Tibial artery (tissue), 4 donors: ENCODE data around the gene RPS5.

Source experiments
- DNase-seq, 2 donors: peaks; one replicate each; pipeline ENCODE4 v3.0.0-alpha.2; 2019
- H3K27ac ChIP-seq, 2 donors: fragments of 200-600 bp; sonication (generic) in 1 of 2; 1 replicate in 1 of 2; 2 replicates in 1 of 2; pipeline ENCODE4 v1.5.1; 2018 to 2019; ENCODE audit warnings: mild to moderate bottlenecking in 1 of 2
- H3K27me3 ChIP-seq, 2 donors: fragments of 200-600 bp; sonication (generic) in 1 of 2; one replicate each; pipeline versions ENCODE4 v1.5.1 to v1.6.0; 2016 to 2019
- H3K36me3 ChIP-seq, 3 donors: fragments of 200-600 bp; sonication (generic) in 2 of 3; one replicate each; pipeline ENCODE4 v1.5.1; 2016 to 2019; ENCODE audit warnings: mild to moderate bottlenecking in 2 of 3
- H3K4me1 ChIP-seq, 4 donors: fragments of 200-600 bp; sonication (generic) in 2 of 4; 1 replicate in 3 of 4; 2 replicates in 1 of 4; pipeline ENCODE4 v1.5.1; 2016 to 2019
- H3K4me3 ChIP-seq, 2 donors: fragments of 200-600 bp; sonication (generic) in 1 of 2; 1 replicate in 1 of 2; 2 replicates in 1 of 2; pipeline ENCODE4 v1.5.1; 2018 to 2019; ENCODE audit warnings: mild to moderate bottlenecking in 2 of 2
- H3K9me3 ChIP-seq, 3 donors: fragments of 200-600 bp; sonication (generic) in 1 of 3; one replicate each; pipeline ENCODE4 v1.5.1; 2016 to 2019
- intact Hi-C: fragments of 100-400 bp; cut with DNase I; formaldehyde crosslinking; loops from one replicate; pipeline ENCODE4 v1.15.0; 2023; ENCODE audit warnings: low total_unique reads
- TF ChIP-seq, protein P1 (sequence below), 2 experiments: fragments of 200-600 bp in 1 of 2; fragments of 450-650 bp in 1 of 2; IDR thresholded peaks; one replicate each; pipeline ENCODE4 v1.5.1; 2017 to 2019; ENCODE audit warnings: antibody characterized with exemption in 2 of 2, mild to moderate bottlenecking in 1 of 2, moderate library complexity in 1 of 2

Gene RPS5

DNA sequence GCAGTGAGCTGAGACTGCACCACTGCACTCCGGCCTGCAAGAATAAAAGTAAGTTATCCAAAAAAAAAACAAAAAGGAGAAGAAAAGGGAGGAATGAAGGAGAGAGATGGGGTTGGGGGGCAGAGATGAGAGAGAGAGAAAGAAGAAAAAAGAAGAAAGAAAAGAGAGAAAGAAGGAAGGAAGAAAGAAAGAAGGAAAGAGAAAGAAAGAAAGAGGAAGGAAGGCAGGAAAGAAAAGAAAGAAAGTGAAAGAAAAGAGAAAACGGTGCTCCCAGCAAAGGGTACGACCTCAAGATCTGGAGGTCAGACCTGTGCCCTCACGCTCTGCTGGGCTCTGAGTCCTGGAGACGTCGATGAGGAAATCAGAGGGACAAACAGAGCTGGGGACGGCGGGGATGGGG, 37.5 kb upstream of the RPS5 start:
- Histone ChIP-seq H3K27ac (no peak overlapping the region), H3K36me3 (peaks cover 0 to 27% (median 3%) of the 10 kb centered on the region in 3 donors), H3K9me3 (no peaks in the 10 kb centered on the region), H3K27me3 (peaks cover 0 to 3% of the 10 kb centered on the region in 2 donors), H3K4me3 (no peak overlapping the region), H3K4me1 (peaks cover 0 to 30% (median 6%) of the 10 kb centered on the region in 4 donors)
- intact Hi-C loops = no loop called here
- no peak for DNase-seq
- TF ChIP-seq, protein P1, sequence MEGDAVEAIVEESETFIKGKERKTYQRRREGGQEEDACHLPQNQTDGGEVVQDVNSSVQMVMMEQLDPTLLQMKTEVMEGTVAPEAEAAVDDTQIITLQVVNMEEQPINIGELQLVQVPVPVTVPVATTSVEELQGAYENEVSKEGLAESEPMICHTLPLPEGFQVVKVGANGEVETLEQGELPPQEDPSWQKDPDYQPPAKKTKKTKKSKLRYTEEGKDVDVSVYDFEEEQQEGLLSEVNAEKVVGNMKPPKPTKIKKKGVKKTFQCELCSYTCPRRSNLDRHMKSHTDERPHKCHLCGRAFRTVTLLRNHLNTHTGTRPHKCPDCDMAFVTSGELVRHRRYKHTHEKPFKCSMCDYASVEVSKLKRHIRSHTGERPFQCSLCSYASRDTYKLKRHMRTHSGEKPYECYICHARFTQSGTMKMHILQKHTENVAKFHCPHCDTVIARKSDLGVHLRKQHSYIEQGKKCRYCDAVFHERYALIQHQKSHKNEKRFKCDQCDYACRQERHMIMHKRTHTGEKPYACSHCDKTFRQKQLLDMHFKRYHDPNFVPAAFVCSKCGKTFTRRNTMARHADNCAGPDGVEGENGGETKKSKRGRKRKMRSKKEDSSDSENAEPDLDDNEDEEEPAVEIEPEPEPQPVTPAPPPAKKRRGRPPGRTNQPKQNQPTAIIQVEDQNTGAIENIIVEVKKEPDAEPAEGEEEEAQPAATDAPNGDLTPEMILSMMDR (IDR thresholded peaks at IDR 0.05) = no peak

DNA sequence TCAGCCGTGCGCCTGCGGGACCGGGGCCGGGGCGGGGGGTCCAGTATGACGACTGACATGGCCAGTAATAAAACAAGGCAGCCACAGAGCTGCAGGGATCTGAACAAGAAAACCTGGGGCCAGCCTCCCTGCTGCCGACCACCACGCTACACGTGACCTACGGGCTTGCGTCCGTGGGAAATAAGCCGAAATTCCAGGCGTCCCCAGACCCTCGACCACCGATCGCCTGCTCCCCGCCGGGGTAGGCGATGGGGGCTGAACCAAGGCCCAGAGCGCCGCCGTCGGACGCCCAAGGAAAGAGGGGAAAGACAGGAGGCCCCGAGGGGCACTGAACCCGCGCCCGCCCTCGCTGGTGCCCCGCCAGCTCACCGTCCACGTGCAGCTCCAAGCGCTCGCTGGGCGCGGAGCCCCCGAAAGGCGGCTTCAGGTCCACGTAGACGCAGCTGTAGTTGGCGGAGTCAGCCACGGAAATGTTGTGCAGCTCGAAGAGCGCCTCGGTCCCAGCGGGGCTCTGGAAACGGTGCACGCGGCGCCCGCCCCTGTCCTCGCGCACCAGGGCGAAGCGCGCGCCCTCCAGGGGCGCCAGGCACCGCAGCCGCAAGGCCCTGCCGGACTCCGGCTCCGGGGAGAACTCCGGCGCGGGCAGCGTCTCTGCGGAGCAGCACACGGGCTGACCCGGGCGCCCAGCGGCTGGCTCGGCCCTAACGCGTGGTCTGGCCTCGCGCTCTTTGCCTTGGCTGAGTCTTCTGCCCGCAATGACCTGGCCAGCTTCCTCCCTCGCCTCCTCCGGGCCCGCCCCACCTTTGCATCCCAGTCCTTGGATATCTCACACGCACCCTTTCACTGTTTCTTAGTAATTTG, 36.8 kb upstream of the RPS5 start:
- no peak overlapping the region for H3K27ac ChIP-seq
- no peak overlapping the region for H3K4me3 ChIP-seq
- peaks cover 0 to 27% (median 3%) of the 10 kb centered on the region in 3 donors for H3K36me3 ChIP-seq
- intact Hi-C loops = no loop called here
- H3K27me3 ChIP-seq = peaks cover 0 to 4% of the 10 kb centered on the region in 2 donors
- DNase-seq = no peak
- no peaks in the 10 kb centered on the region for H3K9me3 ChIP-seq
- TF ChIP-seq, protein P1 (IDR thresholded peaks at IDR 0.05) = no peak
- peaks cover 0 to 30% (median 6%) of the 10 kb centered on the region in 4 donors for H3K4me1 ChIP-seq

DNA sequence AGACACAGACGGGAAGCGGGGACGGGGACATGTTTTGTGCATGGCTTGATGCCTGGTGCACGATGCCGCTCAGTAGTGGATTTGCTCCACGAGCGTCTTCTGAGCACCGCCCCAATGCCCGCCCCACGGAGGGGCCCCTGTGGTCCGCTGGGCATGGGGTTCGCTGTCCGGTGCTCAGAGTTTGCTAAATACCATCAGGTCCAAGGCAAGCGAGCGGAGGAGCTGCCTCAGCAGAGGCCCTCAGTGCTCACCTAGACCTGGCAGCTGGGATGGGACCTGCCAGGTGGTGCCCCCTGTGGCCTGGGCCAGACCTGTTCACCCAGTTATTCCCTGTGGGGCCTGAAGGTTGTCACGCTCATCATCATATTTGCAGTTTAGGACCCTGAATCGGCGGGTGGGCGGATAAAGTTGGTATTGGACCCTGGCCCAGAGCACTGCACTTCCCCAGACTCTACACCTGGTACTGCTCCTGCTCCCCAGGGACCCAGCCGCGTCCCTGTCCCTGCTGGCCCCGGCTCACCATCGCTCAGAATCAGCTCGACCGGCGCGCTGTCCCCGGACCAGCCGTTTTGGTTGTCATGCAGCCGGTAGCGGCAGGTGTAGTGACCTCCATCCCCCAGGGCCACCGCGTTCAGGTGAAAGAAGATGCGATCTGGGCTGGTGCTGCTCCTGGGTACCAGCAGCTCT, 36.1 kb upstream of the RPS5 start:
- Histone ChIP-seq H3K36me3 (peaks cover 0 to 27% (median 3%) of the 10 kb centered on the region in 3 donors), H3K27ac (no peak overlapping the region), H3K9me3 (no peaks in the 10 kb centered on the region), H3K27me3 (peaks cover 0 to 11% of the 10 kb centered on the region in 2 donors), H3K4me1 (peaks cover 0 to 32% (median 11%) of the 10 kb centered on the region in 4 donors), H3K4me3 (no peak overlapping the region)
- DNase-seq = no peak
- TF ChIP-seq, protein P1 (IDR thresholded peaks at IDR 0.05) = no peak
- intact Hi-C loops = no loop called here

GRCh38 chr19:58351558-58351878, 35.6 kb upstream of the RPS5 start:
- TF ChIP-seq, protein P1 (IDR thresholded peaks at IDR 0.05) = no peak
- H3K4me1 ChIP-seq = peaks cover 0 to 32% (median 15%) of the 10 kb centered on the region in 4 donors
- H3K27ac ChIP-seq = no peak overlapping the region
- no peak for DNase-seq
- intact Hi-C loops = no loop called here
- peaks cover 0 to 16% of the 10 kb centered on the region in 2 donors for H3K27me3 ChIP-seq
- H3K36me3 ChIP-seq = peaks cover 0 to 27% (median 3%) of the 10 kb centered on the region in 3 donors
- H3K9me3 ChIP-seq = no peaks in the 10 kb centered on the region
- no peak overlapping the region for H3K4me3 ChIP-seq

- DNase-seq = no peak
- H3K4me3 ChIP-seq = no peak overlapping the region
- H3K27ac ChIP-seq = no peak overlapping the region
- H3K36me3 ChIP-seq = peaks cover 0 to 27% (median 3%) of the 10 kb centered on the region in 3 donors
- intact Hi-C loops = no loop called here
- peaks cover 0 to 37% (median 18%) of the 10 kb centered on the region in 4 donors for H3K4me1 ChIP-seq
- TF ChIP-seq, protein P1 (IDR thresholded peaks at IDR 0.05) = no peak
- H3K27me3 ChIP-seq = peaks cover 0 to 23% of the 10 kb centered on the region in 2 donors
- no peaks in the 10 kb centered on the region for H3K9me3 ChIP-seq
Observed at GRCh38 chr19:58351990-58352755, 34.9 kb upstream of the RPS5 start.
